Glutamatergic neuron (in vitro differentiated cells): ENCODE data around the gene AMER2. TPM values are rescaled to one million over a fixed set of nuclear protein-coding genes. Genes with fewer than 3 reads are reported as not detected.

Source experiments
- DNase-seq: peaks from one replicate; pipeline ENCODE4 v3.0.0; 2022
- H3K27ac Mint-ChIP-seq: one replicate; pipeline ENCODE4 v1.8.0; 2020; ENCODE audit warnings: mild to moderate bottlenecking, mixed read lengths, inconsistent platforms; ENCODE audit not compliant: unreplicated experiment
- H3K27me3 Mint-ChIP-seq: one replicate; pipeline ENCODE4 v1.8.0; 2020; ENCODE audit warnings: mild to moderate bottlenecking, moderate library complexity, mixed read lengths, inconsistent platforms; ENCODE audit not compliant: unreplicated experiment
- H3K36me3 Mint-ChIP-seq: one replicate; pipeline ENCODE4 v1.8.0; 2020; ENCODE audit warnings: mild to moderate bottlenecking, mixed read lengths, inconsistent platforms; ENCODE audit not compliant: unreplicated experiment
- H3K4me1 Mint-ChIP-seq: one replicate; pipeline ENCODE4 v1.8.0; 2020; ENCODE audit warnings: mild to moderate bottlenecking, low read depth, mixed read lengths, inconsistent platforms; ENCODE audit not compliant: unreplicated experiment
- H3K4me3 Mint-ChIP-seq: one replicate; pipeline ENCODE4 v1.8.0; 2020; ENCODE audit warnings: mild to moderate bottlenecking, mixed read lengths, inconsistent platforms; ENCODE audit not compliant: unreplicated experiment
- H3K9me3 Mint-ChIP-seq: one replicate; pipeline ENCODE4 v1.8.0; 2020; ENCODE audit warnings: mild to moderate bottlenecking, moderate library complexity, mixed read lengths, inconsistent platforms; ENCODE audit not compliant: unreplicated experiment
- total RNA-seq: library from RNA; stranded (reverse); fragmentation: NEBNext Ultra II Directional; extraction: Animal tissue kit (Norgen Biotek cat#: 25700); gene quantifications from one replicate; pipeline ENCODE4 v1.2.1, GENCODE V29; 2021; ENCODE audit not compliant: unreplicated experiment
- TF ChIP-seq, protein P1 (sequence below): fragments of 200-600 bp; sonication (generic); IDR thresholded peaks from one replicate; pipeline ENCODE4 v1.5.0; 2021; ENCODE audit not compliant: partially characterized antibody, unreplicated experiment

The AMER2 gene
- total RNA-seq, 1 donor from 2014 or later = 1.5 TPM

DNA sequence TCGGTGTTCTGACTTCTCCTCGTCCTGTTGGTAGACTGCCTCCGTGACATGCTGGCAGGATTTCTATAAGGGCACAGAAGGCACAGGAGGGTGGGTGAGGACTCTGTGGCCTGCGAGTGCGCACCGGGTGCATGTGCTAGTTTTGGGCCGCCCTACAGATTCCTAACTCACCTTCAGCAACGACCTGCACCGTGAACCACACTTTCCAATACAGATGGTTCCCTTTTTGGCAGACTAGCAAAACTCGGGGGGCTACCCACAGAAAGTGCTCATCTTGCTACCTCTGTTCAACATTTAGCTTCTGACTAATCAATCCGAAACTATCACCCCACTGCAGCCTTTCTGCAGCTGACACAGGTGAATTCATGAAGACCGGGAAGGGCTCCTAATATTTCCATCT lies 14.1 kb upstream of the AMER2 start:
- Mint-ChIP-seq H3K4me3 (no peak overlapping the region), H3K36me3 (peaks cover 5% of the 10 kb centered on the region), H3K9me3 (peaks cover 3% of the 10 kb centered on the region), H3K4me1 (peaks cover 27% of the 10 kb centered on the region), H3K27ac (no peak overlapping the region), H3K27me3 (peaks cover 4% of the 10 kb centered on the region)
- TF ChIP-seq, protein P1, sequence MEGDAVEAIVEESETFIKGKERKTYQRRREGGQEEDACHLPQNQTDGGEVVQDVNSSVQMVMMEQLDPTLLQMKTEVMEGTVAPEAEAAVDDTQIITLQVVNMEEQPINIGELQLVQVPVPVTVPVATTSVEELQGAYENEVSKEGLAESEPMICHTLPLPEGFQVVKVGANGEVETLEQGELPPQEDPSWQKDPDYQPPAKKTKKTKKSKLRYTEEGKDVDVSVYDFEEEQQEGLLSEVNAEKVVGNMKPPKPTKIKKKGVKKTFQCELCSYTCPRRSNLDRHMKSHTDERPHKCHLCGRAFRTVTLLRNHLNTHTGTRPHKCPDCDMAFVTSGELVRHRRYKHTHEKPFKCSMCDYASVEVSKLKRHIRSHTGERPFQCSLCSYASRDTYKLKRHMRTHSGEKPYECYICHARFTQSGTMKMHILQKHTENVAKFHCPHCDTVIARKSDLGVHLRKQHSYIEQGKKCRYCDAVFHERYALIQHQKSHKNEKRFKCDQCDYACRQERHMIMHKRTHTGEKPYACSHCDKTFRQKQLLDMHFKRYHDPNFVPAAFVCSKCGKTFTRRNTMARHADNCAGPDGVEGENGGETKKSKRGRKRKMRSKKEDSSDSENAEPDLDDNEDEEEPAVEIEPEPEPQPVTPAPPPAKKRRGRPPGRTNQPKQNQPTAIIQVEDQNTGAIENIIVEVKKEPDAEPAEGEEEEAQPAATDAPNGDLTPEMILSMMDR = no peak
- no peak for DNase-seq

DNA sequence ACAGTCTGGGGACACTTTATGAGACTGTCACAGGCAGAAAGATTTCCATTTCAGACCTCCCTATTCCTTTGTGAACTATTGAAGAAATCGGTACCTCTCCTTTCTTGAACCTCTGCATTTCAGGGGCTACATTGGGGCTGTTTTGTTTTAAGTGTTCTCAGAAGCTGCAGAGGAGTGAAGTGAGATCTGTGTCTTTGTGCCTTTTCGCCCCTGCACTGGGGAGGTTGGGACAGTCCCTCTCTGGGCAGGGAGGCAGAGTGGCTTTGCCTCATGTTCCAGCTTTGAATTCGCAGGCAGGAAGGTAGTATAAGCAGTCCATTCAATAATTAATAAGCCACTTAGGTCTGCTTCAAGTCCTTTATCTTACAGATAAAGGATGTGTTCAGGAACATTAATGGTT lies 9.5 kb upstream of the AMER2 start:
- Mint-ChIP-seq H3K36me3 (peaks cover 5% of the 10 kb centered on the region), H3K9me3 (peaks cover 2% of the 10 kb centered on the region), H3K4me1 (peaks cover 24% of the 10 kb centered on the region), H3K4me3 (no peak overlapping the region), H3K27me3 (peaks cover 7% of the 10 kb centered on the region), H3K27ac (peak overlapping the region; percentile 23)
- no peak for DNase-seq
- TF ChIP-seq, protein P1 = no peak

DNA sequence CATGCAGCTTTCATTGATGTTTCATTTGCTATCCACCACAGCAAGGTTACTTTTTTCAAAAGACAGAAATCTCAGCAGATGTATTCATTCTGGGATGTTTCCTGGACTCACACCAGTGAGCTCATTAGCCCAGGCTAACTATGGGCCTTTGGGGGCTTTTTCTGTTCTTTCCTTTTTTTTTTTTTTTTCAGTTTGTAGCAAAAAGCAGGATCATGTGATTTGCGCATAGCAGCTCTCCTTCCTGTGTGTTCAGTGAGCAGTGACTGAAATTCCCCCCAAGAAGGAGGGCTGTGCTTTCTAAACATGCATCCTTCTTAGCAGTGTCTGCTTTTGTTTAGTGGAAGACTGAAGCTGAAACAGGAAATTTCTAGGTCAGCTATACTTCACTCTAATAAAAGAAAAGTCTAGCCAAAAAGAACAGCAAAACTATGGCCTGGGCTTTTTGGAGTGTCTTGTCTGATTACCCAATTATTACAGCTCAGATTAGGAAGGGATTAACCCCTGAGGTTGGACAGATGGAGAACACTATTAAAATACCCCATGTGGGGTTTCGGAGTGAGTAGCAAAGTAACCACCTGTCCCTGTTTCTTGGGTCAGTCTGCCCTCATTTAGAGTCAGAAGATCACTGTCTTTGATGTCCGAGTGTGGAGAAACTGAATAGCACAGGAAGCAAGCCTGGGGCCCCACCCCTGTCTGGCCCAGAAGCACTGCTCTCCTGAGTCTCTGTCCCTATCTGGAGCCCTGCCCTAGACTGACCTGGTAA lies 8.9 kb upstream of the AMER2 start:
- Mint-ChIP-seq H3K4me1 (peaks cover 24% of the 10 kb centered on the region), H3K27ac (peak overlapping the region; percentile 45), H3K4me3 (no peak overlapping the region), H3K27me3 (peaks cover 7% of the 10 kb centered on the region), H3K36me3 (peaks cover 9% of the 10 kb centered on the region), H3K9me3 (peaks cover 2% of the 10 kb centered on the region)
- TF ChIP-seq, protein P1 = no peak
- DNase-seq = no peak

DNA sequence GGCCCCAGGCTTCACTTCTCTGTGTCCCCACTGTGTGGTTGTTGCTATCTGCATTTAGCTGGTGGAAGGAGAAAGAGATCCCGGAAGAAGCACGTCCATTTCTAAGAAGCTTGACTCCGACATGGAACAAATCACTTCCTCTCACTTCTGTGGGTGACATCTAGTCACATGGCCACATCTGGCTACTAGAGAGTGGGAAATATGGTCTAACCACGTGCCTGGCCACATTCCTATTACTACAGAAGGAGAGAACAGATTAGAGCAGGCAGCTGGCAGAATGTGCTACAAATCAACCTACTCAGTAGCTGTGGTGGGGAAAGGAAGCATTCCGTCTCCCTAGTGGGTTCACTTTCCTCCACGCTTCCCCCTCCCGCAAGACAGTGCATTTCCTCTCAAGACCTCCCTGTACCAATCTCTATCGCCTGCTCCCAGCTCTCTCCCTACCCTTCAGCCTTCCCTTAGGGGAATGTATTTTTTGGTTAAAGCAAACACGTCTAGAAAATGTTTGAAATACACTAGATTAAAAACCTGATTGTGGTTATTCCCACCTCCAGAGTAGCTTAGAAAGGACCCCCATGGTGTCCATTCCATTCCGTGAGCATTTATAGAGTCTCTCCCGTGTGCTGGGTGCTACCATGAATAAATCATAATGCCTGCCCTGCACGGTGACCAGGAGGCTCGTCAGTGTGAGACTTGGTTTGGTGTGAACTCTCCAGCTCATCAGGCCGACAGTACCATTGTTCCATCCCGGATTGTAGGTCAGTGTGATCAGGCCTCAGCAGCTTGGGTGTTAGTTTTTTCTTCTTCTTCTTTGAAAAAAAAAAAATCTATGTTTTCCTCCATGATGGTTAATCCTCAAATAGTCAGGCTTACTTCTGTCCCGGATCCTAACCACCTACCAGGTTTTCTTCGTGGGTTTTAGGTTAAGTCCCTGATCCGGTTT lies 8.0 kb upstream of the AMER2 start:
- Mint-ChIP-seq H3K27me3 (peaks cover 7% of the 10 kb centered on the region), H3K4me3 (peak overlapping the region; percentile 59), H3K36me3 (peaks cover 9% of the 10 kb centered on the region), H3K4me1 (peaks cover 24% of the 10 kb centered on the region), H3K27ac (peak overlapping the region; percentile 45), H3K9me3 (peaks cover 2% of the 10 kb centered on the region)
- TF ChIP-seq, protein P1 = no peak
- no peak for DNase-seq
